HepG2 (cell line): ENCODE results near the gene CTNND1. TPM values are rescaled to one million over a fixed set of nuclear protein-coding genes. Genes with fewer than 3 reads are reported as not detected.

Source experiments
- ARID5B ChIP-seq: IDR thresholded peaks from 2 replicates; pipeline ENCODE4 v1.4.0; 2020; ENCODE audit warnings: mild to moderate bottlenecking, missing genetic modification reagents
- ARNTL ChIP-seq: sonication (generic); formaldehyde crosslinking; IDR thresholded peaks from 2 replicates; pipeline ENCODE4 v1.4.0; 2020; ENCODE audit warnings: mild to moderate bottlenecking, missing genetic modification reagents
- DBP ChIP-seq: sonication (generic); formaldehyde crosslinking; IDR thresholded peaks from 2 replicates; pipeline ENCODE4 v1.4.0; 2020; ENCODE audit warnings: missing genetic modification reagents; ENCODE audit errors: not compliant biosample characterization
- HDAC2 ChIP-seq: sonication (generic); formaldehyde crosslinking; IDR thresholded peaks from 2 replicates; pipeline ENCODE4 v1.4.0; 2020; ENCODE audit warnings: missing genetic modification reagents
- HOMEZ ChIP-seq: IDR thresholded peaks from 2 replicates; pipeline ENCODE4 v1.6.1; 2016; ENCODE audit warnings: low read depth
- MAX ChIP-seq: IDR thresholded peaks from 2 replicates; pipeline ENCODE4 v1.6.1; 2012; ENCODE audit warnings: inconsistent platforms
- MTF2 ChIP-seq: sonication (generic); formaldehyde crosslinking; IDR thresholded peaks from 2 replicates; pipeline ENCODE4 v1.5.0; 2020; ENCODE audit warnings: missing genetic modification reagents, borderline replicate concordance
- NFRKB ChIP-seq: fragments of 450-650 bp; IDR thresholded peaks from 2 replicates; pipeline ENCODE4 v1.6.1; 2017
- PCBP2 ChIP-seq: fragments of 200-400 bp; formaldehyde crosslinking; optimal IDR thresholded peaks from 2 replicates; pipeline ENCODE3; 2018; ENCODE audit warnings: low read length, low read depth; ENCODE audit not compliant: poor library complexity, severe bottlenecking
- RCOR2 ChIP-seq: IDR thresholded peaks from 2 replicates; pipeline ENCODE4 v1.6.1; 2016; ENCODE audit warnings: missing biosample characterization, missing genetic modification reagents
- REPIN1 ChIP-seq: sonication (generic); formaldehyde crosslinking; IDR thresholded peaks from 2 replicates; pipeline ENCODE4 v1.8.0; 2022; ENCODE audit warnings: missing genetic modification reagents, low read depth, mild to moderate bottlenecking, borderline replicate concordance
- SOX6 ChIP-seq, 2 experiments: fragments of 450-650 bp in 1 of 2; sonication (generic) in 1 of 2; formaldehyde crosslinking in 1 of 2; IDR thresholded peaks; 2 replicates each; pipeline versions ENCODE4 v1.4.0 to v1.6.1; 2017 to 2020; ENCODE audit warnings: antibody characterized with exemption in 1 of 2, mild to moderate bottlenecking in 1 of 2, missing genetic modification reagents in 1 of 2
- TCF7 ChIP-seq: sonication (generic); IDR thresholded peaks from 2 replicates; pipeline ENCODE4 v1.6.1; 2016; ENCODE audit warnings: antibody characterized with exemption, low read depth
- ZBTB2 ChIP-seq: sonication (generic); formaldehyde crosslinking; IDR thresholded peaks from 2 replicates; pipeline ENCODE4 v1.8.0; 2022; ENCODE audit warnings: low read depth, missing genetic modification reagents
- ZFP36L2 ChIP-seq: sonication (generic); formaldehyde crosslinking; IDR thresholded peaks from 2 replicates; pipeline ENCODE4 v1.4.0; 2020; ENCODE audit warnings: missing genetic modification reagents
- ZNF292 ChIP-seq: sonication (generic); formaldehyde crosslinking; IDR thresholded peaks from 2 replicates; pipeline ENCODE4 v1.8.1; 2022; ENCODE audit warnings: mild to moderate bottlenecking, low read depth, missing genetic modification reagents, borderline replicate concordance
- ZNF382 ChIP-seq: sonication (generic); formaldehyde crosslinking; IDR thresholded peaks from 2 replicates; pipeline ENCODE4 v1.5.0; 2020; ENCODE audit warnings: missing genetic modification reagents, mild to moderate bottlenecking, borderline replicate concordance
- ZNF713 ChIP-seq: sonication (generic); formaldehyde crosslinking; IDR thresholded peaks from 2 replicates; pipeline ENCODE4 v1.4.0; 2020; ENCODE audit warnings: mild to moderate bottlenecking, missing genetic modification reagents
- ZNF75D ChIP-seq: sonication (generic); formaldehyde crosslinking; IDR thresholded peaks from 2 replicates; pipeline ENCODE4 v1.8.1; 2023; ENCODE audit warnings: missing genetic modification reagents, mild to moderate bottlenecking, borderline replicate concordance
- ZNF775 ChIP-seq: sonication (generic); formaldehyde crosslinking; IDR thresholded peaks from 2 replicates; pipeline ENCODE4 v1.4.0; 2020; ENCODE audit warnings: missing genetic modification reagents, mild to moderate bottlenecking, moderate library complexity, borderline replicate concordance
- ZNF891 ChIP-seq: sonication (generic); formaldehyde crosslinking; IDR thresholded peaks from 2 replicates; pipeline ENCODE4 v1.5.0; 2020; ENCODE audit warnings: mild to moderate bottlenecking, missing genetic modification reagents
- polyA plus RNA-seq, 8 experiments: library from polyadenylated mRNA; depleted of rRNA in 3 of 8; stranded (reverse) in 7 of 8; unstranded in 1 of 8; fragments of >200 nt; fragmentation: Illumina TruSeq in 4 of 8; extraction: Trizol in 4 of 8; gene quantifications; 2 replicates each; pipeline versions ENCODE4 v1.2.1 to v1.2.3, GENCODE V29; 2011 to 2016; ENCODE audit warnings: low read depth in 4 of 8, missing spikeins in 1 of 8, mixed read lengths in 1 of 8; ENCODE audit not compliant: insufficient read depth in 1 of 8
- total RNA-seq, 5 experiments: library from RNA; depleted of rRNA; stranded (reverse); fragments of >200 nt; fragmentation: Illumina TruSeq; extraction: Trizol; gene quantifications; 2 replicates each; pipeline ENCODE4 v1.2.3, GENCODE V29; 2016; ENCODE audit warnings: low read depth in 1 of 5

CTNND1 gene
- total and polyA plus RNA-seq, 2 of the 13 experiments (the other 11 are each of a cell fraction or from before 2014, with no cell fraction given), result 117 to 128 TPM

- TF ChIP-seq MAX (peak; percentile 31; the same call in 1 of the 2 replicates), ZBTB2 (CRISPR knock-in tag) (0 out of 2 replicates have a peak, but pooled peaks have one; percentile 29), HDAC2 (CRISPR knock-in tag) (peak; percentile 84; the same call in 1 of the 2 replicates), MTF2 (CRISPR knock-in tag) (no peak), TCF7 (peak; percentile 49; the same call in 1 of the 2 replicates), ZFP36L2 (CRISPR knock-in tag) (no peak), ZNF891 (CRISPR knock-in tag) (no peak), ZNF292 (CRISPR knock-in tag) (no peak), REPIN1 (peak; percentile 34; the same call in 1 of the 2 replicates), PCBP2 (no peak), ZNF713 (CRISPR knock-in tag) (0 out of 2 replicates have a peak, but pooled peaks have one; percentile 24), ZNF382 (CRISPR knock-in tag) (no peak), ARID5B (CRISPR knock-in tag) (peak; percentile 95), HOMEZ (CRISPR knock-in tag) (peak; percentile 54; the same call in 1 of the 2 replicates), ZNF75D (CRISPR knock-in tag) (no peak), DBP (CRISPR knock-in tag) (no peak), NFRKB (no peak), SOX6 (IDR thresholded peaks at IDR 0.05) (0 out of 2 replicates have a peak, but pooled peaks have one; percentile 12), SOX6 (CRISPR knock-in tag; IDR thresholded peaks at IDR 0.05) (peak; percentile 100), RCOR2 (peak; percentile 83), ZNF775 (CRISPR knock-in tag) (no peak), ARNTL (CRISPR knock-in tag) (peak; percentile 64; the same call in 1 of the 2 replicates)
Observed at GRCh38 chr11:57800444-57801182, 39.0 kb downstream of the CTNND1 start (continued).
